Cerebellar cortex (tissue), 1 donor: Measurements from ENCODE around the gene TESPA1.
"Not testable (repeated sequence)": the region's sequence is repeated elsewhere in the genome, so short reads cannot be mapped to it uniquely, and the experiment has no call there.

ENCODE experiments used
- DNase-seq: peaks from one replicate; pipeline ENCODE4 v3.0.0-alpha.2; 2015; ENCODE audit warnings: low spot score

The TESPA1 gene

GRCh38 chr12:54984658-54985376, at the start of gene TESPA1:
Gene TESPA1 (minus strand): TSS chr12:54984762. CDS start chr12:54974562, 10,200 bp downstream.
- DNase-seq: no peak

GRCh38 chr12:55034218-55034617, 49.7 kb upstream of the TESPA1 start:
- DNase-seq: peak; percentile 80

GRCh38 chr12:55025508-55025907, 40.9 kb upstream of the TESPA1 start:
- DNase-seq: no peak

- no peak for DNase-seq
Observed at GRCh38 chr12:55024575-55024974, 40.0 kb upstream of the TESPA1 start.

- no peak for DNase-seq
Observed at GRCh38 chr12:55019784-55020183, 35.2 kb upstream of the TESPA1 start, which contains the start of gene NEUROD4. Gene NEUROD4 (plus strand): TSS chr12:55019974. CDS start chr12:55026440, 6,466 bp downstream.

- no peak for DNase-seq
Observed at GRCh38 chr12:55017416-55017925, 32.9 kb upstream of the TESPA1 start.

GRCh38 chr12:55008944-55009585, 24.5 kb upstream of the TESPA1 start:
- no peak for DNase-seq

- DNase-seq: no peak
Observed at GRCh38 chr12:55002355-55002754, 17.8 kb upstream of the TESPA1 start.

- DNase-seq: no peak
Observed at GRCh38 chr12:55001198-55001868, 16.8 kb upstream of the TESPA1 start.

- DNase-seq: no peak
Observed at GRCh38 chr12:54998958-54999510, 14.5 kb upstream of the TESPA1 start.

GRCh38 chr12:54997929-54998522, 13.5 kb upstream of the TESPA1 start:
- no peak for DNase-seq

- no peak for DNase-seq
Observed at GRCh38 chr12:54996205-54996604, 11.6 kb upstream of the TESPA1 start.

GRCh38 chr12:54993181-54993835, 8.7 kb upstream of the TESPA1 start:
- DNase-seq: peak; percentile 76

GRCh38 chr12:54991991-54992375, 7.4 kb upstream of the TESPA1 start:
- DNase-seq: no peak

GRCh38 chr12:54991161-54991990, 6.8 kb upstream of the TESPA1 start:
- DNase-seq: no peak

- DNase-seq: no peak
Observed at GRCh38 chr12:54989829-54990228, 5.3 kb upstream of the TESPA1 start.

GRCh38 chr12:54988402-54989054, 4.0 kb upstream of the TESPA1 start:
- DNase-seq: no peak

GRCh38 chr12:54987611-54988231, 3.2 kb upstream of the TESPA1 start:
- DNase-seq: no peak

- not testable (repeated sequence) for DNase-seq
Observed at GRCh38 chr12:54986773-54987172, 2.2 kb upstream of the TESPA1 start.
